Measurements from ENCODE around the gene CASP14. TPM values are rescaled to one million over a fixed set of nuclear protein-coding genes. Genes with fewer than 3 reads are reported as not detected.

The CASP14 gene
- polyA plus RNA-seq, 2 of the 4 experiments (the other 2 are of a cell fraction): not detected

GRCh38 chr19:15091918-15092753, 42.9 kb downstream of the CASP14 start:
- FAIRE-seq: no peak
- Histone ChIP-seq H3K4me2 (peak overlapping the region; percentile 70), H3K9me3 (no peaks in the 10 kb centered on the region), H3K27ac (no peak overlapping the region), H3K4me3 (no peak overlapping the region), H3K4me1 (0 out of 3 replicates have a peak, but pooled peaks cover 5% of the 10 kb centered on the region)
- POLR2A ChIA-PET: interaction anchor here (0.6 kb wide), 2 partner anchors 157 to 306 kb away, joined by 3 to 4 read pairs; no protein-coding TSS in a partner anchor
- 12% methylated on average over 12 of the region's 13 CpGs for WGBS (ENCODE audit: missing lambda C conversion rate)
- peak in 1 of 2 experiments; percentile 72 for DNase-seq (ENCODE audit: low read depth in 1 of 2, low spot score in 1 of 2)
- no peak for TF ChIP-seq EHMT2 (IDR thresholded peaks at IDR 0.05; ENCODE audit: low read depth)
- 0 out of 3 replicates have a peak, but pooled peaks have one; percentile 24 for TF ChIP-seq SMC3 (IDR thresholded peaks at IDR 0.05)
- no peak for TF ChIP-seq MYC (IDR thresholded peaks at IDR 0.05; ENCODE audit: borderline replicate concordance, low read length)
- peak; percentile 64 for TF ChIP-seq CTCF (IDR thresholded peaks at IDR 0.05)
- TF ChIP-seq RAD21 (conservative IDR thresholded peaks at IDR 0.05 in 1 of 2, IDR thresholded peaks at IDR 0.05 in 1 of 2): peak; percentile 65 to 69
- no peak for TF ChIP-seq RFX5 (IDR thresholded peaks at IDR 0.05)
- ATAC-seq: peak; percentile 67 to 82; a peak in 4 of 6 replicates
- CTCF ChIA-PET: interaction anchor here (0.5 to 2.4 kb wide), 37 partner anchors 9 to 1597 kb away, joined by 3 to 21 read pairs (median 3); partner anchors contain the start of gene OR1I1

GRCh38 chr19:15093001-15093400, 43.7 kb downstream of the CASP14 start:
- Histone ChIP-seq H3K4me3 (no peak overlapping the region), H3K27ac (no peak overlapping the region), H3K9me3 (no peaks in the 10 kb centered on the region), H3K4me1 (0 out of 3 replicates have a peak, but pooled peaks cover 5% of the 10 kb centered on the region), H3K4me2 (no peak overlapping the region)
- no peak for FAIRE-seq
- WGBS (ENCODE audit: missing lambda C conversion rate): 66% methylated on average over 2 of the region's 2 CpGs
- no peak for DNase-seq (ENCODE audit: low read depth in 1 of 2, low spot score in 1 of 2)
- ChIA-PET CTCF (interaction anchor here (0.6 to 2.4 kb wide), 11 partner anchors 8 to 787 kb away, joined by 3 to 21 read pairs (median 5); partner anchors contain the start of gene OR1I1), POLR2A (no interaction called here)
- ATAC-seq: no peak
- no peak for TF ChIP-seq MAFK (IDR thresholded peaks at IDR 0.05; ENCODE audit: partially characterized antibody)
- TF ChIP-seq BCL3 (IDR thresholded peaks at IDR 0.05): no peak
- TF ChIP-seq CBX2 (IDR thresholded peaks at IDR 0.05; ENCODE audit: borderline replicate concordance, low read depth): no peak
- no peak for TF ChIP-seq ZSCAN20 (CRISPR knock-in tag; IDR thresholded peaks at IDR 0.05)
- TF ChIP-seq KDM5A (IDR thresholded peaks at IDR 0.05): no peak
- no peak for TF ChIP-seq REST (IDR thresholded peaks at IDR 0.05)
- TF ChIP-seq NR3C1 (IDR thresholded peaks at IDR 0.05): no peak

- no peak overlapping the region for H3K4me3 ChIP-seq
- no peak for FAIRE-seq
- TF ChIP-seq JUNB (IDR thresholded peaks at IDR 0.05) (no peak), TFCP2L1 (CRISPR knock-in tag; IDR thresholded peaks at IDR 0.05) (no peak), ZSCAN20 (CRISPR knock-in tag; IDR thresholded peaks at IDR 0.05) (no peak), RCOR1 (IDR thresholded peaks at IDR 0.05; ENCODE audit: low read depth, low read length) (no peak), RNF2 (IDR thresholded peaks at IDR 0.05; ENCODE audit: borderline replicate concordance, low read depth) (no peak), KDM1A (IDR thresholded peaks at IDR 0.05; ENCODE audit: low read depth) (no peak), CTCF (IDR thresholded peaks at IDR 0.05) (no peak), BHLHE40 (IDR thresholded peaks at IDR 0.05; ENCODE audit: low read depth, low read length) (no peak), CEBPB (IDR thresholded peaks at IDR 0.05) (no peak), SMC3 (IDR thresholded peaks at IDR 0.05) (no peak)
- no peak overlapping the region for H3K4me2 ChIP-seq
- no peak for ATAC-seq
- WGBS (ENCODE audit: missing lambda C conversion rate): 55% methylated on average over 3 of the region's 3 CpGs
- H3K9me3 ChIP-seq: no peaks in the 10 kb centered on the region
- 0 out of 3 replicates have a peak, but pooled peaks cover 5% of the 10 kb centered on the region for H3K4me1 ChIP-seq
- CTCF ChIA-PET: interaction anchor here (0.6 to 1.2 kb wide), 2 partner anchors 55 to 184 kb away, joined by 3 read pairs; no protein-coding TSS in a partner anchor
- no peak for DNase-seq (ENCODE audit: low read depth in 1 of 2, low spot score in 1 of 2)
- POLR2A ChIA-PET: no interaction called here
- H3K27ac ChIP-seq: no peak overlapping the region
Measured at GRCh38 chr19:15096223-15096622, 46.9 kb downstream of the CASP14 start.

Measured in A549 (cell line).